HepG2 (cell line): ENCODE results near the gene PLK3. TPM values are rescaled to one million over a fixed set of nuclear protein-coding genes. Genes with fewer than 3 reads are reported as not detected.

ENCODE experiments used
- EED ChIP-seq: sonication (generic); formaldehyde crosslinking; IDR thresholded peaks from 2 replicates; pipeline ENCODE4 v1.5.0; 2020; ENCODE audit warnings: mild to moderate bottlenecking, missing genetic modification reagents
- FOXA1 ChIP-seq, 2 experiments: fragments of 450-650 bp in 1 of 2; sonication (generic) in 1 of 2; formaldehyde crosslinking in 1 of 2; IDR thresholded peaks; 2 replicates each; pipeline versions ENCODE4 v1.4.0 to v1.6.1; 2016 to 2020; ENCODE audit warnings: missing genetic modification reagents in 1 of 2
- GMEB1 ChIP-seq: sonication (generic); formaldehyde crosslinking; IDR thresholded peaks from 2 replicates; pipeline ENCODE4 v1.5.1; 2020; ENCODE audit warnings: missing genetic modification reagents, mild to moderate bottlenecking, borderline replicate concordance
- HMG20B ChIP-seq: conservative IDR thresholded peaks from 2 replicates; pipeline ENCODE4 v1.6.1; 2016; ENCODE audit warnings: missing genetic modification reagents, missing compliant biosample characterization
- KDM5A ChIP-seq: fragments of 200-600 bp; sonication (generic); IDR thresholded peaks from 2 replicates; pipeline ENCODE4 v1.7.0; 2018; ENCODE audit warnings: antibody characterized with exemption, mild to moderate bottlenecking, low read length, borderline replicate concordance
- KDM5B ChIP-seq: sonication (generic); formaldehyde crosslinking; IDR thresholded peaks from 2 replicates; pipeline ENCODE4 v1.4.0; 2020; ENCODE audit warnings: missing genetic modification reagents, mild to moderate bottlenecking, borderline replicate concordance
- KLF11 ChIP-seq: IDR thresholded peaks from 2 replicates; pipeline ENCODE4 v1.6.1; 2016; ENCODE audit warnings: missing compliant biosample characterization
- PAX8 ChIP-seq: sonication (generic); formaldehyde crosslinking; IDR thresholded peaks from 2 replicates; pipeline ENCODE4 v1.8.0; 2022; ENCODE audit warnings: mild to moderate bottlenecking, missing genetic modification reagents, borderline replicate concordance
- ZFX ChIP-seq: sonication (generic); formaldehyde crosslinking; IDR thresholded peaks from 2 replicates; pipeline ENCODE4 v1.4.0; 2020; ENCODE audit warnings: mild to moderate bottlenecking, low read depth, missing genetic modification reagents, moderate library complexity
- ZNF34 ChIP-seq: sonication (generic); formaldehyde crosslinking; IDR thresholded peaks from 2 replicates; pipeline ENCODE4 v1.4.0; 2020; ENCODE audit warnings: mild to moderate bottlenecking, missing genetic modification reagents, borderline replicate concordance
- ZNF572 ChIP-seq: sonication (generic); formaldehyde crosslinking; IDR thresholded peaks from 2 replicates; pipeline ENCODE4 v1.5.1; 2020; ENCODE audit warnings: mild to moderate bottlenecking, missing genetic modification reagents
- ZNF703 ChIP-seq: sonication (generic); formaldehyde crosslinking; IDR thresholded peaks from 2 replicates; pipeline ENCODE4 v1.5.1; 2020; ENCODE audit warnings: missing genetic modification reagents, mild to moderate bottlenecking, moderate library complexity, borderline replicate concordance
- ZNF777 ChIP-seq: sonication (generic); formaldehyde crosslinking; IDR thresholded peaks from 2 replicates; pipeline ENCODE4 v1.4.0; 2020; ENCODE audit warnings: missing genetic modification reagents
- polyA plus RNA-seq, 8 experiments: library from polyadenylated mRNA; depleted of rRNA in 3 of 8; stranded (reverse) in 7 of 8; unstranded in 1 of 8; fragments of >200 nt; fragmentation: Illumina TruSeq in 4 of 8; extraction: Trizol in 4 of 8; gene quantifications; 2 replicates each; pipeline versions ENCODE4 v1.2.1 to v1.2.3, GENCODE V29; 2011 to 2016; ENCODE audit warnings: low read depth in 4 of 8, missing spikeins in 1 of 8, mixed read lengths in 1 of 8; ENCODE audit not compliant: insufficient read depth in 1 of 8
- total RNA-seq, 5 experiments: library from RNA; depleted of rRNA; stranded (reverse); fragments of >200 nt; fragmentation: Illumina TruSeq; extraction: Trizol; gene quantifications; 2 replicates each; pipeline ENCODE4 v1.2.3, GENCODE V29; 2016; ENCODE audit warnings: low read depth in 1 of 5
- TF ChIP-seq, protein P1 (sequence below): sonication (generic); formaldehyde crosslinking; IDR thresholded peaks from 2 replicates; pipeline ENCODE4 v1.4.0; 2020; ENCODE audit warnings: missing genetic modification reagents, borderline replicate concordance
- TF ChIP-seq, protein P2 (sequence below): sonication (generic); formaldehyde crosslinking; IDR thresholded peaks from 2 replicates; pipeline ENCODE4 v1.5.1; 2020; ENCODE audit warnings: missing genetic modification reagents, mild to moderate bottlenecking, borderline replicate concordance
- TF ChIP-seq, protein P3 (sequence below): IDR thresholded peaks from 2 replicates; pipeline ENCODE4 v1.6.1; 2016

Gene PLK3
- total and polyA plus RNA-seq, 2 of the 13 experiments (the other 11 are each of a cell fraction or from before 2014, with no cell fraction given), result 9.8 to 16.9 TPM

- no peak; the same call in 1 of the 2 replicates for TF ChIP-seq HMG20B (CRISPR knock-in tag)
- peak; percentile 97 for TF ChIP-seq KDM5A
- peak; percentile 80 for TF ChIP-seq KDM5B (CRISPR knock-in tag)
- TF ChIP-seq, protein P1, sequence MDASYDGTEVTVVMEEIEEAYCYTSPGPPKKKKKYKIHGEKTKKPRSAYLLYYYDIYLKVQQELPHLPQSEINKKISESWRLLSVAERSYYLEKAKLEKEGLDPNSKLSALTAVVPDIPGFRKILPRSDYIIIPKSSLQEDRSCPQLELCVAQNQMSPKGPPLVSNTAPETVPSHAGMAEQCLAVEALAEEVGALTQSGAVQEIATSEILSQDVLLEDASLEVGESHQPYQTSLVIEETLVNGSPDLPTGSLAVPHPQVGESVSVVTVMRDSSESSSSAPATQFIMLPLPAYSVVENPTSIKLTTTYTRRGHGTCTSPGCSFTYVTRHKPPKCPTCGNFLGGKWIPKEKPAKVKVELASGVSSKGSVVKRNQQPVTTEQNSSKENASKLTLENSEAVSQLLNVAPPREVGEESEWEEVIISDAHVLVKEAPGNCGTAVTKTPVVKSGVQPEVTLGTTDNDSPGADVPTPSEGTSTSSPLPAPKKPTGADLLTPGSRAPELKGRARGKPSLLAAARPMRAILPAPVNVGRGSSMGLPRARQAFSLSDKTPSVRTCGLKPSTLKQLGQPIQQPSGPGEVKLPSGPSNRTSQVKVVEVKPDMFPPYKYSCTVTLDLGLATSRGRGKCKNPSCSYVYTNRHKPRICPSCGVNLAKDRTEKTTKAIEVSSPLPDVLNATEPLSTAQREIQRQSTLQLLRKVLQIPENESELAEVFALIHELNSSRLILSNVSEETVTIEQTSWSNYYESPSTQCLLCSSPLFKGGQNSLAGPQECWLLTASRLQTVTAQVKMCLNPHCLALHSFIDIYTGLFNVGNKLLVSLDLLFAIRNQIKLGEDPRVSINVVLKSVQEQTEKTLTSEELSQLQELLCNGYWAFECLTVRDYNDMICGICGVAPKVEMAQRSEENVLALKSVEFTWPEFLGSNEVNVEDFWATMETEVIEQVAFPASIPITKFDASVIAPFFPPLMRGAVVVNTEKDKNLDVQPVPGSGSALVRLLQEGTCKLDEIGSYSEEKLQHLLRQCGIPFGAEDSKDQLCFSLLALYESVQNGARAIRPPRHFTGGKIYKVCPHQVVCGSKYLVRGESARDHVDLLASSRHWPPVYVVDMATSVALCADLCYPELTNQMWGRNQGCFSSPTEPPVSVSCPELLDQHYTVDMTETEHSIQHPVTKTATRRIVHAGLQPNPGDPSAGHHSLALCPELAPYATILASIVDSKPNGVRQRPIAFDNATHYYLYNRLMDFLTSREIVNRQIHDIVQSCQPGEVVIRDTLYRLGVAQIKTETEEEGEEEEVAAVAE (CRISPR knock-in tag), result 0 out of 2 replicates have a peak, but pooled peaks have one; percentile 20
- peak; percentile 32; the same call in 1 of the 2 replicates for TF ChIP-seq ZNF703 (CRISPR knock-in tag)
- TF ChIP-seq GMEB1 (CRISPR knock-in tag), result peak; percentile 93
- TF ChIP-seq ZNF34 (CRISPR knock-in tag), result no peak
- no peak; the same call in 1 of the 2 replicates for TF ChIP-seq PAX8 (CRISPR knock-in tag)
- no peak for TF ChIP-seq ZNF572 (CRISPR knock-in tag)
- peak; percentile 95 for TF ChIP-seq ZFX (CRISPR knock-in tag)
- TF ChIP-seq, protein P2, sequence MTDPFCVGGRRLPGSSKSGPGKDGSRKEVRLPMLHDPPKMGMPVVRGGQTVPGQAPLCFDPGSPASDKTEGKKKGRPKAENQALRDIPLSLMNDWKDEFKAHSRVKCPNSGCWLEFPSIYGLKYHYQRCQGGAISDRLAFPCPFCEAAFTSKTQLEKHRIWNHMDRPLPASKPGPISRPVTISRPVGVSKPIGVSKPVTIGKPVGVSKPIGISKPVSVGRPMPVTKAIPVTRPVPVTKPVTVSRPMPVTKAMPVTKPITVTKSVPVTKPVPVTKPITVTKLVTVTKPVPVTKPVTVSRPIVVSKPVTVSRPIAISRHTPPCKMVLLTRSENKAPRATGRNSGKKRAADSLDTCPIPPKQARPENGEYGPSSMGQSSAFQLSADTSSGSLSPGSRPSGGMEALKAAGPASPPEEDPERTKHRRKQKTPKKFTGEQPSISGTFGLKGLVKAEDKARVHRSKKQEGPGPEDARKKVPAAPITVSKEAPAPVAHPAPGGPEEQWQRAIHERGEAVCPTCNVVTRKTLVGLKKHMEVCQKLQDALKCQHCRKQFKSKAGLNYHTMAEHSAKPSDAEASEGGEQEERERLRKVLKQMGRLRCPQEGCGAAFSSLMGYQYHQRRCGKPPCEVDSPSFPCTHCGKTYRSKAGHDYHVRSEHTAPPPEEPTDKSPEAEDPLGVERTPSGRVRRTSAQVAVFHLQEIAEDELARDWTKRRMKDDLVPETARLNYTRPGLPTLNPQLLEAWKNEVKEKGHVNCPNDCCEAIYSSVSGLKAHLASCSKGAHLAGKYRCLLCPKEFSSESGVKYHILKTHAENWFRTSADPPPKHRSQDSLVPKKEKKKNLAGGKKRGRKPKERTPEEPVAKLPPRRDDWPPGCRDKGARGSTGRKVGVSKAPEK, result no peak
- TF ChIP-seq, protein P3, sequence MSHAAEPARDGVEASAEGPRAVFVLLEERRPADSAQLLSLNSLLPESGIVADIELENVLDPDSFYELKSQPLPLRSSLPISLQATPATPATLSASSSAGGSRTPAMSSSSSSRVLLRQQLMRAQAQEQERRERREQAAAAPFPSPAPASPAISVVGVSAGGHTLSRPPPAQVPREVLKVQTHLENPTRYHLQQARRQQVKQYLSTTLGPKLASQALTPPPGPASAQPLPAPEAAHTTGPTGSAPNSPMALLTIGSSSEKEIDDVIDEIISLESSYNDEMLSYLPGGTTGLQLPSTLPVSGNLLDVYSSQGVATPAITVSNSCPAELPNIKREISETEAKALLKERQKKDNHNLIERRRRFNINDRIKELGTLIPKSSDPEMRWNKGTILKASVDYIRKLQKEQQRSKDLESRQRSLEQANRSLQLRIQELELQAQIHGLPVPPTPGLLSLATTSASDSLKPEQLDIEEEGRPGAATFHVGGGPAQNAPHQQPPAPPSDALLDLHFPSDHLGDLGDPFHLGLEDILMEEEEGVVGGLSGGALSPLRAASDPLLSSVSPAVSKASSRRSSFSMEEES (CRISPR knock-in tag), result peak; percentile 21; the same call in 1 of the 2 replicates
- TF ChIP-seq KLF11 (CRISPR knock-in tag), result peak; percentile 45; the same call in 1 of the 2 replicates
- no peak for TF ChIP-seq FOXA1 (IDR thresholded peaks at IDR 0.05)
- TF ChIP-seq FOXA1 (CRISPR knock-in tag; IDR thresholded peaks at IDR 0.05), result peak; percentile 48
- TF ChIP-seq ZNF777 (CRISPR knock-in tag), result peak; percentile 72
- peak; percentile 91; the same call in 1 of the 2 replicates for TF ChIP-seq EED (CRISPR knock-in tag)
Observed at GRCh38 chr1:44775078-44775929, 24.9 kb upstream of the PLK3 start, which contains the start of gene RPS8 (continued).
